Ectodermal cell (in vitro differentiated cells): ENCODE results near the gene REXO4.

Experiments used
- H3K27ac ChIP-seq: 2 replicates; pipeline ENCODE4 v1.7.0; 2013; ENCODE audit warnings: mild to moderate bottlenecking, low read depth, low read length; ENCODE audit not compliant: insufficient read depth, poor library complexity, severe bottlenecking
- H3K27me3 ChIP-seq: 2 replicates; pipeline ENCODE4 v1.7.0; 2013; ENCODE audit warnings: mild to moderate bottlenecking, low read length; ENCODE audit not compliant: insufficient read depth, control insufficient read depth, poor library complexity, severe bottlenecking
- H3K36me3 ChIP-seq: one replicate; pipeline ENCODE4 v1.7.0; 2013; ENCODE audit warnings: low read length; ENCODE audit not compliant: control insufficient read depth, insufficient read depth
- H3K4me1 ChIP-seq: one replicate; pipeline ENCODE4 v1.7.0; 2013; ENCODE audit warnings: low read length; ENCODE audit not compliant: control insufficient read depth, insufficient read depth
- H3K4me3 ChIP-seq: 2 replicates; pipeline ENCODE4 v1.7.0; 2013; ENCODE audit warnings: low read depth, low read length, control low read depth; ENCODE audit not compliant: insufficient read depth
- H3K9me3 ChIP-seq: 2 replicates; pipeline ENCODE4 v1.7.0; 2013; ENCODE audit warnings: mild to moderate bottlenecking, low read length, moderate library complexity; ENCODE audit not compliant: control insufficient read depth
- WGBS, 2 experiments: methylation state at CpG; one replicate each; pipeline ENCODE4 v1.1.7; 2013; ENCODE audit warnings: missing lambda C conversion rate in 2 of 2; 5-methylcytosine and 5-hydroxymethylcytosine counted together

REXO4 gene

DNA sequence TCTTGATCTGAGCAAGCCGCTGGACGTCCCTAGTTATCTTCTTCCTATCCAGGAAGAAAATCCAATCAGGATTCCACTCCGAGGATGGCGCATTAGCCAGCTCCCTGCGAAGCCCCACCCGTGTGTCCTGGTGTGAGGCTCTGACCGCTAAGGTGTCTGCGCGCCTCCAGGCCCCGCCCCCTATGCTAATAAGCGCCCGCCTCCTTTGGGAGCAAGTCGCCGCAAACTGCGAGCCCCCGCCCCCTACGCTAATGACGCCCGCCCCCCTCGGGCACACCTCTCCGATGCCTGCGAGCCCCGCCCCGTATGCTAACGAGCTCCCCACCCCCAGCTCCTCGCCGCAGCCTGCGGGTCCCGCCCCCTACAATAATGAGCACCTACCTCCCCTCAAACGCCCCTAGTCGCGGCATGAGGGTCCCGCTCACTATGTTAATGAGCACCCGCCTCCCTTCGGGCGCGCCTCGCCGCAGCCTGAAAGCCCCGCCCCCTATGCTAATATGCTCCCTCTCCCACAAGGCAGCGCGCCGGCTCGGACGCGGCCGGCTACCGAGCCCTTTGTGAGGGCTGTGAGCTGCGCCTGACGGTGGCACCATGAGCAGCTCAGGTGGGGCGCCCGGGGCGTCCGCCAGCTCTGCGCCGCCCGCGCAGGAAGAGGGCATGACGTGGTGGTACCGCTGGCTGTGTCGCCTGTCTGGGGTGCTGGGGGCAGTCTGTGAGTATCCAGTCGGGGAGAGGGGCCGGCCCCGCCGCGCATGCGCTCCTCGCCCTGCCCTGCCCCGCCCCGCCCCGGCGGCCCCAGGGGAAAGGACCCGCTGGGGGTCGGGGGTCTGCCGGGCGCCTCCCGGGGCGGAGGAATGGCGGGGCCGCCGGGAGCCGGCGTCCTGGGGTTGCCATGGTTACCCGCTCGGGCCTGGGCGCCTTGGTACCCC, 41.9 kb upstream of the REXO4 start, which contains the start of gene CACFD1:
CACFD1 (plus strand) TSS at position 503 of the 929 bp plus-strand sequence; CDS start at position 592, 89 bp downstream.
- 0% methylated on average over 86 of the region's 86 CpGs for whole genome bisulfite sequencing, 2 experiments
- H3K9me3 ChIP-seq: no peaks in the 10 kb centered on the region
- H3K4me3 ChIP-seq: peak within 1 kb of the TSS; percentile 83
- no peaks in the 10 kb centered on the region for H3K36me3 ChIP-seq
- H3K4me1 ChIP-seq: peaks cover 9% of the 10 kb centered on the region
- H3K27me3 ChIP-seq: no peaks in the 10 kb centered on the region
- H3K27ac ChIP-seq: peak within 1 kb of the TSS; percentile 95

DNA sequence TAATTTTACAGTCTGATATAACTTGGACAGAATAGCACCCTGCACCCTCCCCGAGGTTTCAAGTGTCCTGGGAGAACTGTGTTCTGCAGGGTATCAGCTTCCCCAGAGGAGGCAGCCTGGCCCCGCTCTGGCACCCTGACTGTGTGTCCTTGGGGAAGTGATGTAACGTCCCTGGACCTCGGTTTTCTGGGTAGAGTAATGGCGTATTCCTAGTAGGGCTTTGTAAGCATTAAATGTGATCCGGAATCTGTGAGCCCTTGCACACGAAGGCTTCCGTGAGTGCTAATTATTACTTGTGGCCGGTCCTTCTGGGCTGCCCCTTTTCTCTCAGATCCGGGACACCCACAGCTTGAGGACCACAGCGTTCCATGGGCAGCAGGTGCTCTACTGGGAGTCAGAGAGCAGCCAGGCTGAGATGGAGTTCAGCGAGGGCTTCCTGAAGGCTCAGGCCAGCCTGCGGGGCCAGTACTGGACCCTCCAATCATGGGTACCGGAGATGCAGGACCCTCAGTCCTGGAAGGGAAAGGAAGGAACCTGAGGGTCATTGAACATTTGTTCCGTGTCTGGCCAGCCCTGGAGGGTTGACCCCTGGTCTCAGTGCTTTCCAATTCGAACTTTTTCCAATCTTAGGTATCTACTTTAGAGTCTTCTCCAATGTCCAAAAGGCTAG, 41.0 kb upstream of the REXO4 start:
- H3K27me3 ChIP-seq: no peaks in the 10 kb centered on the region
- H3K27ac ChIP-seq: no peak overlapping the region
- peaks cover 9% of the 10 kb centered on the region for H3K4me1 ChIP-seq
- 76 to 78% methylated on average over 16 of the region's 16 CpGs for WGBS, 2 experiments
- H3K4me3 ChIP-seq: peak overlapping the region; percentile 83
- H3K9me3 ChIP-seq: no peaks in the 10 kb centered on the region
- no peaks in the 10 kb centered on the region for H3K36me3 ChIP-seq

DNA sequence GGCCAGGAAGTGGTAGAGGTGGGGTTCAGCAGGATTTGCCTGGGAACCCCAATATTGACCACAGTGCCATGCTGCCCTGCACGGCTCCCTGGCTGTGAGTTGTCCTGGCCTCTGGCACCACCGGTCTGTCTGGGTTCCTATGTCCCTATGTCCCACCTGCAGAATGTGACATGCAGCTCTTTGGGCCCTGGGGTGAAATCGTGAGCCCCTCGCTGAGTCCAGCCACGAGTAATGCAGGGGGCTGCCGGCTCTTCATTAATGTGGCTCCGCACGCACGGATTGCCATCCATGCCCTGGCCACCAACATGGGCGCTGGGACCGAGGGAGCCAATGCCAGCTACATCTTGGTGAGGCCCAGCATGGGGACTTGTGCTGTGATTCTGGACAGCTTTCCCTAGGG, 39.9 kb upstream of the REXO4 start:
- WGBS, 2 experiments: 95% methylated on average over 11 of the region's 11 CpGs
- no peaks in the 10 kb centered on the region for H3K9me3 ChIP-seq
- no peak overlapping the region for H3K27ac ChIP-seq
- peaks cover 9% of the 10 kb centered on the region for H3K4me1 ChIP-seq
- H3K27me3 ChIP-seq: no peaks in the 10 kb centered on the region
- H3K36me3 ChIP-seq: no peaks in the 10 kb centered on the region
- H3K4me3 ChIP-seq: no peak overlapping the region

- no peaks in the 10 kb centered on the region for H3K27me3 ChIP-seq
These were observed 39.4 kb upstream of the REXO4 start for GRCh38 chr9:133457233-133457632.

DNA sequence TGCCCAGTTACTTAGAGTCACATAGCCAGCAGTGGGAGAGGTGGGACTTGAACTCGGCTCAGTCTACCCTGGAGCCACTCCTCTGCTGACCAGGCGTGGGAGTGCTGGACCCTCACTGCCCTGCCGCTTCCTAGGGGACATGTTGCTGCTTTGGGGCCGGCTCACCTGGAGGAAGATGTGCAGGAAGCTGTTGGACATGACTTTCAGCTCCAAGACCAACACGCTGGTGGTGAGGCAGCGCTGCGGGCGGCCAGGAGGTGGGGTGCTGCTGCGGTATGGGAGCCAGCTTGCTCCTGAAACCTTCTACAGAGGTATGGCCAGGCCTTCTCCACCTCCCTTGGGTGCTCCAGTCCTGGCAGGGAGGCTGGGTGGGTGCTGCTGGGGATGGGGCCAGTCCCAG, 38.6 kb upstream of the REXO4 start:
- Histone ChIP-seq H3K27me3 (no peaks in the 10 kb centered on the region), H3K27ac (no peak overlapping the region), H3K36me3 (no peaks in the 10 kb centered on the region), H3K4me3 (no peak overlapping the region), H3K9me3 (no peaks in the 10 kb centered on the region), H3K4me1 (peaks cover 8% of the 10 kb centered on the region)
- 87 to 89% methylated on average over 9 of the region's 9 CpGs for WGBS, 2 experiments

More at GRCh38 chr9:133457233-133457632, 39.4 kb upstream of the REXO4 start:
- WGBS, 2 experiments: 83 to 86% methylated on average over 13 of the region's 13 CpGs
- Histone ChIP-seq H3K4me1 (peaks cover 9% of the 10 kb centered on the region), H3K4me3 (no peak overlapping the region), H3K27ac (no peak overlapping the region), H3K36me3 (no peaks in the 10 kb centered on the region), H3K9me3 (no peaks in the 10 kb centered on the region)

DNA sequence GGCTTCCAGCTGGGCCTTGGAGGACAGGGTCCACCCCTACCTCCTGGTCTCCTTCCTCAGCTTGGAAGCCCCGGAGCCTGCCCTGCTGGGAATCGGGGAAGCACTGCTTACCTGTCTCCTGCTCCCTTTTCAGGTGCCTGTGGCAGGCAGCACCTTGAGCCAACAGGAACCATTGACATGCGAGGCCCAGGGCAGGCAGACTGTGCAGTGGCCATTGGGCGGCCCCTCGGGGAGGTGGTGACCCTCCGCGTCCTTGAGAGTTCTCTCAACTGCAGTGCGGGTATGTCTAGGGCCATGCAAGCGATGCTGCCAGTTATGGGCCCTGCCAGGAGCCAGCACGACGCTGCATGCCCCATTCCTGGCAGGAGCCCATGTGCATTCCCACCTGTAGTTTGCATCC, 38.1 kb upstream of the REXO4 start:
- H3K27me3 ChIP-seq: no peaks in the 10 kb centered on the region
- no peak overlapping the region for H3K4me3 ChIP-seq
- H3K9me3 ChIP-seq: no peaks in the 10 kb centered on the region
- H3K4me1 ChIP-seq: peaks cover 3% of the 10 kb centered on the region
- H3K27ac ChIP-seq: no peak overlapping the region
- 91 to 94% methylated on average over 11 of the region's 11 CpGs for WGBS, 2 experiments
- no peaks in the 10 kb centered on the region for H3K36me3 ChIP-seq

- no peaks in the 10 kb centered on the region for H3K27me3 ChIP-seq
- no peaks in the 10 kb centered on the region for H3K9me3 ChIP-seq
- H3K4me1 ChIP-seq: no peaks in the 10 kb centered on the region
- no peak overlapping the region for H3K27ac ChIP-seq
- no peaks in the 10 kb centered on the region for H3K36me3 ChIP-seq
- H3K4me3 ChIP-seq: no peak overlapping the region
- 93 to 97% methylated on average over 20 of the region's 20 CpGs for WGBS, 2 experiments
These were observed 37.3 kb upstream of the REXO4 start for GRCh38 chr9:133454943-133455673.

GRCh38 chr9:133454325-133454724, 36.5 kb upstream of the REXO4 start:
- H3K4me1 ChIP-seq: no peaks in the 10 kb centered on the region
- no peaks in the 10 kb centered on the region for H3K27me3 ChIP-seq
- WGBS, 2 experiments: 91% methylated on average over 19 of the region's 19 CpGs
- no peaks in the 10 kb centered on the region for H3K36me3 ChIP-seq
- no peak overlapping the region for H3K4me3 ChIP-seq
- H3K27ac ChIP-seq: no peak overlapping the region
- H3K9me3 ChIP-seq: no peaks in the 10 kb centered on the region

DNA sequence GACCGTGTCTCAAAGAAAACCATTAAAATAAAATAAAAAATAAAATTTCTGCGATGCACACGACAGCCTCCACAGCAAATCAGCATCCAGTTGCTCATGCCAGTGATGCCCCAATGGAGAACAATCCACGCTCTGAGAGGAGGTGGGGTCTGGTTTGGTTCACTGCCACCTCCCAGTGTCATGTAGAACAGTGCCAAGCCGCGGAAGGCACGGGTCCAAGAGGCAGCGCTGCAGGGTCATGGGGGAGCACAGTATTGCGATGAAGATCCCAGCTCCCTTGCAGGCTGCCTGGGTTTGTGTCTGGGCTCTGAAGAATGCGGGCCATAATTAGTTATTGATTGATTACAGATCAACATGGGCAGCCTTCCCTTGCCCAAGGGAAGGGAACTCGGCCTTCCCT, 35.8 kb upstream of the REXO4 start:
- H3K4me1 ChIP-seq: no peaks in the 10 kb centered on the region
- H3K27ac ChIP-seq: no peak overlapping the region
- H3K27me3 ChIP-seq: no peaks in the 10 kb centered on the region
- H3K9me3 ChIP-seq: no peaks in the 10 kb centered on the region
- H3K4me3 ChIP-seq: no peak overlapping the region
- no peaks in the 10 kb centered on the region for H3K36me3 ChIP-seq
- WGBS, 2 experiments: 93 to 96% methylated on average over 11 of the region's 11 CpGs

GRCh38 chr9:133452562-133452961, 34.8 kb upstream of the REXO4 start:
- Histone ChIP-seq H3K4me1 (no peaks in the 10 kb centered on the region), H3K9me3 (no peaks in the 10 kb centered on the region), H3K27ac (no peak overlapping the region), H3K27me3 (no peaks in the 10 kb centered on the region), H3K36me3 (no peaks in the 10 kb centered on the region), H3K4me3 (no peak overlapping the region)
- 86 to 91% methylated on average over 7 of the region's 7 CpGs for WGBS, 2 experiments
